Thoracic aorta (tissue), 2 donors: Measurements from ENCODE around the gene MAGEF1. TPM values are rescaled to one million over a fixed set of nuclear protein-coding genes. Genes with fewer than 3 reads are reported as not detected.

Experiments used
- ATAC-seq: fragments of 150-250 bp; one replicate; pipeline ENCODE4 v1.8.0; 2017; ENCODE audit warnings: low read depth; ENCODE audit not compliant: insufficient number of reproducible peaks, low FRiP score
- DNase-seq: peaks from one replicate; pipeline ENCODE4 v3.0.0-alpha.2; 2020; ENCODE audit warnings: low spot score
- H3K27ac ChIP-seq, 2 donors: fragments of 200-600 bp; sonication (generic); 1 replicate in 1 of 2; 2 replicates in 1 of 2; pipeline ENCODE4 v1.5.1; 2016; ENCODE audit warnings: mild to moderate bottlenecking in 2 of 2, moderate library complexity in 2 of 2
- H3K27me3 ChIP-seq: fragments of 200-600 bp; sonication (generic); replicated peaks from 2 replicates; pipeline ENCODE4 v1.6.0; 2016; ENCODE audit warnings: mild to moderate bottlenecking; ENCODE audit not compliant: insufficient read depth
- H3K36me3 ChIP-seq: fragments of 200-600 bp; sonication (generic); one replicate; pipeline ENCODE4 v1.5.1; 2016
- H3K4me1 ChIP-seq, 2 donors: fragments of 200-600 bp; sonication (generic); 1 replicate in 1 of 2; 2 replicates in 1 of 2; pipeline versions ENCODE4 v1.5.1 to v1.6.0; 2016; ENCODE audit warnings: low read depth in 2 of 2, mild to moderate bottlenecking in 1 of 2; ENCODE audit not compliant: control insufficient read depth in 1 of 2
- H3K4me3 ChIP-seq: fragments of 200-600 bp; sonication (generic); 2 replicates; pipeline ENCODE4 v1.5.1; 2016; ENCODE audit warnings: mild to moderate bottlenecking
- H3K9me3 ChIP-seq: fragments of 200-600 bp; sonication (generic); 2 replicates; pipeline ENCODE4 v1.5.1; 2016
- total RNA-seq, 2 donors: library from RNA; depleted of rRNA; stranded (reverse); fragments of >200 nt; gene quantifications; one replicate each; pipeline versions ENCODE4 v1.1.0 to v1.2.3, GENCODE V29; 2016
- TF ChIP-seq, protein P1 (sequence below): fragments of 200-600 bp; sonication (generic); IDR thresholded peaks from one replicate; pipeline ENCODE4 v1.5.1; 2019; ENCODE audit warnings: antibody characterized with exemption

Gene MAGEF1
- total RNA-seq, 2 donors from 2014 or later: 26.1 TPM

DNA sequence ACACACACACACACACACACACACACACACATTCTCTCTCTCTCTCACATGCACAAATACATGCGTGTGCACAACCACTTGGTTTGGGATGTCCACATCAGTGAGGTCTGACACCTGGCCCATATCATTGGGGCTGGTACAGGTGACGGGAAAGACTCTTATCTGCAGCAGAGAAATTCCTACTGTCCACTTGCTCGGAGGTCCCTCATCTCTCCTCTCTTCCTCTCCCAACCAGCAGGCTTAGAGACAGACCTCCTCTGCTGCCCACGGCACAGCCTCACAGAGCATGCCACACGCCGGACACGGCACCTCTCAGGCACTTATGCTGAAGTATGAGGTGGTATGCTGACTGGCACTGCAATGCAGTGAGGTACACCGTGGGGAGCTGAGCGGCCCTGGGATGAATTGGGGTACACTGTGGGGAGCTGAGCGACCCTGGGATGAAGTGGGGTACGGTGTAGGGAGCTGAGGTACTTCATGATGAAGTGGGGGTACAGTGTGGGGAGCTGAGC, 41.7 kb downstream of the MAGEF1 start:
- Histone ChIP-seq H3K4me3 (no peak overlapping the region), H3K4me1 (no peaks in the 10 kb centered on the region), H3K27me3 (no peaks in the 10 kb centered on the region), H3K9me3 (no peaks in the 10 kb centered on the region), H3K36me3 (no peaks in the 10 kb centered on the region), H3K27ac (no peak overlapping the region)
- ATAC-seq: no peak
- TF ChIP-seq, protein P1, sequence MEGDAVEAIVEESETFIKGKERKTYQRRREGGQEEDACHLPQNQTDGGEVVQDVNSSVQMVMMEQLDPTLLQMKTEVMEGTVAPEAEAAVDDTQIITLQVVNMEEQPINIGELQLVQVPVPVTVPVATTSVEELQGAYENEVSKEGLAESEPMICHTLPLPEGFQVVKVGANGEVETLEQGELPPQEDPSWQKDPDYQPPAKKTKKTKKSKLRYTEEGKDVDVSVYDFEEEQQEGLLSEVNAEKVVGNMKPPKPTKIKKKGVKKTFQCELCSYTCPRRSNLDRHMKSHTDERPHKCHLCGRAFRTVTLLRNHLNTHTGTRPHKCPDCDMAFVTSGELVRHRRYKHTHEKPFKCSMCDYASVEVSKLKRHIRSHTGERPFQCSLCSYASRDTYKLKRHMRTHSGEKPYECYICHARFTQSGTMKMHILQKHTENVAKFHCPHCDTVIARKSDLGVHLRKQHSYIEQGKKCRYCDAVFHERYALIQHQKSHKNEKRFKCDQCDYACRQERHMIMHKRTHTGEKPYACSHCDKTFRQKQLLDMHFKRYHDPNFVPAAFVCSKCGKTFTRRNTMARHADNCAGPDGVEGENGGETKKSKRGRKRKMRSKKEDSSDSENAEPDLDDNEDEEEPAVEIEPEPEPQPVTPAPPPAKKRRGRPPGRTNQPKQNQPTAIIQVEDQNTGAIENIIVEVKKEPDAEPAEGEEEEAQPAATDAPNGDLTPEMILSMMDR: no peak
- DNase-seq: no peak

DNA sequence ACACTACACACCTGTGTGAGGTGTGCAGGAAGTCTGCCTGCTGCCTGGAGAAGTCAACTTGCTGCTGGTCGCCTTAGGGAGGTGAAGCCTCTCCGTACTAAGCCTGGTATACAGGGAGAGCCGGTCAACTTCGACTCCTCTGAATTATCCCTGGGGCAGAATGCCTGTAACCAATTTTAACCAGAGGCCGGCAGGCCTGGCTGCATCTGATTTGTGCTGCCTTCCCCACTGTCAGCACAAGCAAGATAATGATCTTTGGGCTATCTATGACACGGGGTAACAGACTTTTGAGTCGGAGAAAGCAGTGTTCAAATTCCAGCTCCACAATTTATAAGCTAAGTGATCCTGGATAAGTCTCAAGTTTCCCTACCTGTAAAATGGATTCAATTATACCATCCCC, 42.3 kb downstream of the MAGEF1 start:
- Histone ChIP-seq H3K9me3 (no peaks in the 10 kb centered on the region), H3K27me3 (no peaks in the 10 kb centered on the region), H3K27ac (no peak overlapping the region), H3K36me3 (no peaks in the 10 kb centered on the region), H3K4me1 (no peaks in the 10 kb centered on the region), H3K4me3 (no peak overlapping the region)
- TF ChIP-seq, protein P1: no peak
- no peak for DNase-seq
- ATAC-seq: no peak

DNA sequence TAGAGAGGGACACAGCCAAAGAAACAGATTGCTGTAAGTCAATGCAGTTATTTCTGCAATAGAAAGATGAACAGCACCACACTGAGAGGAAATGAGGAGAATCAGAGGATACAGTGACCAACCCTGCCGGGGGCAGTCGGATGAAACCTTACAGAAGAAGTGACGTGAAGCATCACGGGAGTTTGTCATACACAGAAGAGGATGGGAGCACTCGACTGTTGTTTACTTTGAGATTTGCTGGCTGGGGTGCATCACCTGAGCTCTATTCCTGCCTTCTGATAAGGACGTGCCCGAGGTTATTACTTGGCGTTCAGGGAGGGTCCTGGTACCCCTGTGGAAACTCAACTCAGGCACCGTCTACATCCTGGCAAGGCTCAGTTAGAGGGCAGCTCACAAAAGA, 45.4 kb downstream of the MAGEF1 start:
- H3K9me3 ChIP-seq: no peaks in the 10 kb centered on the region
- H3K36me3 ChIP-seq: no peaks in the 10 kb centered on the region
- ATAC-seq: no peak
- DNase-seq: no peak
- H3K4me1 ChIP-seq: no peaks in the 10 kb centered on the region
- TF ChIP-seq, protein P1: no peak
- H3K27me3 ChIP-seq: no peaks in the 10 kb centered on the region
- H3K27ac ChIP-seq: no peak overlapping the region
- H3K4me3 ChIP-seq: no peak overlapping the region

DNA sequence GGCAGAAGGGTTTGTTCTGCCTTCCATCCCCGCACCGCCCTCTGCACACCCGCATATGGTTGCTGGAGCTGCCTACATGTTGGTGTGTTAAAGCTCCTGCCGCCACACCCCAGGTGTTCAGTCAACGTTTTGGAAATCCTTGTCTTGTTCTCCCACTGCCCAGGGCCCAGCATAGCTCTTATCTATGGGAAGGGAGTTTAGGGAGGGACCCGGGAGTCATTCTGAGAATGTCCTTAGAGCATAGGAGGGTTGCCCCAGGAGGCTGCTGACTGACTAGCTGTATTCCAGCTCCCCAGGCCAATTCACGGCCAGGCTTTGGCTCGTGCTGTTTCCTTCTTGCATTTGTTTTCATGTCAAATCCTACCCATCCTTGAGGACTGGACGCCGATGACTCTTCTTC, 46.8 kb downstream of the MAGEF1 start:
- DNase-seq (no peak), ATAC-seq (no peak)
- Histone ChIP-seq H3K27me3 (no peaks in the 10 kb centered on the region), H3K9me3 (no peaks in the 10 kb centered on the region), H3K4me3 (no peak overlapping the region), H3K27ac (no peak overlapping the region), H3K36me3 (no peaks in the 10 kb centered on the region), H3K4me1 (no peaks in the 10 kb centered on the region)
- TF ChIP-seq, protein P1: no peak

DNA sequence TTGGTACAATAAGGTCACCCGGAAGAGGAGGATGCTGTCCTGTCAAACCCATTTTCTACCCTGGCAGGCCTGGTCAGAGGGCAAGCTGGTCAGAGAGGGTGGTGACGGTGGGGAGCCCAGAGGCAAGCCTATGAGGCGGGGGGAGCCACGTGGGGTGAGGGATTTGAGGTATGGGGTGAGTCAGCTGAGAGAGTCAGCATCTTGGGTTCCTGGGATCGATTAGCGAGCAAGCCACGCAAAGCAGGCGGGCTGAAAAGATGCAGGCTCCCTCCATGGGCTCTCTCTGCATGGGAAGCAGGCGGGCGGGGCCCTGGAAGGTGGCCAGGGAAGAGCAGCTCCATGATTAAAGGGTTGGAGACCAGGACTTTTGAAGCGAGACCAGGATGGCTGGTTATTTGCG, 48.1 kb downstream of the MAGEF1 start:
- TF ChIP-seq, protein P1: no peak
- Histone ChIP-seq H3K36me3 (no peaks in the 10 kb centered on the region), H3K4me1 (no peaks in the 10 kb centered on the region), H3K4me3 (no peak overlapping the region), H3K27me3 (no peaks in the 10 kb centered on the region), H3K27ac (no peak overlapping the region), H3K9me3 (no peaks in the 10 kb centered on the region)
- ATAC-seq (no peak), DNase-seq (no peak)
